Stimulated activated CD8-positive, alpha-beta memory T cell treated with anti-CD3 and anti-CD28 coated beads, Interleukin-4, amount 100 ng/mL, for 24 hours (primary cell): ENCODE results near the gene SPHKAP.
"Not testable (repeated sequence)": the region's sequence is repeated elsewhere in the genome, so short reads cannot be mapped to it uniquely, and the experiment has no call there.

Source experiments
- DNase-seq: peaks from one replicate; pipeline ENCODE4 v3.0.0-alpha.2; 2020; ENCODE audit warnings: low read depth

SPHKAP gene

GRCh38 chr2:228181098-228182019, at the start of gene SPHKAP:
Gene SPHKAP (minus strand): TSS chr2:228181687. CDS start chr2:228181598, 89 bp downstream.
- no peak for DNase-seq

GRCh38 chr2:228227466-228227865, 46.0 kb upstream of the SPHKAP start:
- no peak for DNase-seq

GRCh38 chr2:228224410-228224809, 42.9 kb upstream of the SPHKAP start:
- DNase-seq = no peak

- not testable (repeated sequence) for DNase-seq
These were observed 37.1 kb upstream of the SPHKAP start for GRCh38 chr2:228218593-228218992.

- no peak for DNase-seq
These were observed 16.0 kb upstream of the SPHKAP start for GRCh38 chr2:228197504-228197903.

- no peak for DNase-seq
These were observed 1.0 kb downstream of the SPHKAP start for GRCh38 chr2:228180181-228181097.

GRCh38 chr2:228167290-228167689, 14.2 kb downstream of the SPHKAP start:
- no peak for DNase-seq

- no peak for DNase-seq
These were observed 16.8 kb downstream of the SPHKAP start for GRCh38 chr2:228164718-228165117.

- no peak for DNase-seq
These were observed 23.6 kb downstream of the SPHKAP start for GRCh38 chr2:228157841-228158240.

- no peak for DNase-seq
These were observed 36.5 kb downstream of the SPHKAP start for GRCh38 chr2:228144961-228145360.

- no peak for DNase-seq
These were observed 40.5 kb downstream of the SPHKAP start for GRCh38 chr2:228140934-228141528.

- DNase-seq = no peak
These were observed 45.5 kb downstream of the SPHKAP start for GRCh38 chr2:228136027-228136426.

- no peak for DNase-seq
These were observed 46.2 kb downstream of the SPHKAP start for GRCh38 chr2:228135300-228135699.

- no peak for DNase-seq
These were observed 49.7 kb downstream of the SPHKAP start for GRCh38 chr2:228131833-228132232.

- DNase-seq = no peak
These were observed 55.1 kb downstream of the SPHKAP start for GRCh38 chr2:228126401-228126800.

GRCh38 chr2:228118940-228119339, 62.5 kb downstream of the SPHKAP start:
- DNase-seq = no peak

- DNase-seq = no peak
These were observed 73.6 kb downstream of the SPHKAP start for GRCh38 chr2:228107846-228108245.

GRCh38 chr2:228105526-228106250, 75.8 kb downstream of the SPHKAP start:
- no peak for DNase-seq

- DNase-seq = no peak
These were observed 77.3 kb downstream of the SPHKAP start for GRCh38 chr2:228104215-228104614.

- DNase-seq = no peak
These were observed 78.1 kb downstream of the SPHKAP start for GRCh38 chr2:228103379-228103778.

- no peak for DNase-seq
These were observed 78.5 kb downstream of the SPHKAP start for GRCh38 chr2:228102949-228103348.
